WTC11 (cell line): ENCODE measurements around the gene PCBP3. TPM values are rescaled to one million over a fixed set of nuclear protein-coding genes. Genes with fewer than 3 reads are reported as not detected.

Experiments
- ATAC-seq: fragments of 200-7000 bp; cut with Tn5 transposase; 2 replicates; pipeline ENCODE4 v1.10.0; 2021; ENCODE audit warnings: mild to moderate bottlenecking, moderate library complexity
- CTCF ChIA-PET: fragments of 300-600 bp; sonication (Branson Sonifier 250); formaldehyde crosslinking; loops from one replicate; lab custom pipeline; 2021; ENCODE audit warnings: antibody characterized with exemption; lab: Charles Lee
- POLR2A ChIA-PET: fragments of 350-600 bp; sonication (Branson Sonifier 250); formaldehyde crosslinking; loops from one replicate; lab custom pipeline; 2021; ENCODE audit warnings: antibody characterized with exemption; lab: Charles Lee
- DNase-seq: peaks from one replicate; pipeline ENCODE4 v3.0.0; 2021; ENCODE audit warnings: low spot score
- H3K27ac Mint-ChIP-seq: 2 replicates; pipeline ENCODE4 v1.8.0; 2021; ENCODE audit warnings: mixed read lengths
- H3K27me3 Mint-ChIP-seq: 2 replicates; pipeline ENCODE4 v1.8.0; 2021; ENCODE audit warnings: low read depth, mild to moderate bottlenecking, moderate library complexity, mixed read lengths
- H3K36me3 Mint-ChIP-seq: 2 replicates; pipeline ENCODE4 v1.8.0; 2021; ENCODE audit warnings: mixed read lengths
- H3K4me1 Mint-ChIP-seq: 2 replicates; pipeline ENCODE4 v1.8.0; 2022; ENCODE audit warnings: mixed read lengths
- H3K4me3 Mint-ChIP-seq: 2 replicates; pipeline ENCODE4 v1.8.0; 2021; ENCODE audit warnings: mild to moderate bottlenecking, moderate library complexity, mixed read lengths
- H3K9me3 Mint-ChIP-seq: 2 replicates; pipeline ENCODE4 v1.8.0; 2021; ENCODE audit warnings: mixed read lengths
- ATF2 ChIP-seq: sonication (generic); formaldehyde crosslinking; IDR thresholded peaks from 2 replicates; pipeline ENCODE4 v1.8.1; 2022; ENCODE audit warnings: low read depth, missing genetic modification reagents, borderline replicate concordance
- CDX4 ChIP-seq: fragments of 250-450 bp; sonication (Bioruptor Pico); IDR thresholded peaks from 2 replicates; pipeline ENCODE4 v1.9.0; 2021; ENCODE audit warnings: moderate library complexity, mild to moderate bottlenecking, inconsistent platforms, borderline replicate concordance
- CTCF ChIP-seq: fragments of 200-600 bp; IDR thresholded peaks from 2 replicates; pipeline ENCODE4 v1.8.0; 2022; ENCODE audit warnings: antibody characterized with exemption
- FOXK1 ChIP-seq: sonication (generic); formaldehyde crosslinking; IDR thresholded peaks from 2 replicates; pipeline ENCODE4 v1.8.0; 2022; ENCODE audit warnings: mild to moderate bottlenecking, moderate library complexity, missing genetic modification reagents
- IRF2 ChIP-seq: sonication (generic); formaldehyde crosslinking; IDR thresholded peaks from 2 replicates; pipeline ENCODE4 v1.8.0; 2022; ENCODE audit warnings: low read depth, missing genetic modification reagents, borderline replicate concordance
- JUN ChIP-seq: sonication (generic); formaldehyde crosslinking; IDR thresholded peaks from 2 replicates; pipeline ENCODE4 v1.8.0; 2023; ENCODE audit warnings: mild to moderate bottlenecking, missing genetic modification reagents
- PREB ChIP-seq: sonication (generic); formaldehyde crosslinking; IDR thresholded peaks from 2 replicates; pipeline ENCODE4 v1.8.1; 2022; ENCODE audit warnings: mild to moderate bottlenecking, missing genetic modification reagents, moderate library complexity, borderline replicate concordance
- USF2 ChIP-seq: sonication (generic); formaldehyde crosslinking; IDR thresholded peaks from 2 replicates; pipeline ENCODE4 v1.8.1; 2023; ENCODE audit warnings: mild to moderate bottlenecking, missing genetic modification reagents, moderate library complexity
- ZMAT4 ChIP-seq: fragments of 250-450 bp; sonication (Bioruptor Pico); IDR thresholded peaks from 2 replicates; pipeline ENCODE4 v1.9.0; 2021; ENCODE audit warnings: mild to moderate bottlenecking
- ZNF317 ChIP-seq: sonication (generic); formaldehyde crosslinking; IDR thresholded peaks from 2 replicates; pipeline ENCODE4 v1.8.1; 2023; ENCODE audit warnings: low read depth, mild to moderate bottlenecking, moderate library complexity, missing genetic modification reagents, borderline replicate concordance
- ZNF396 ChIP-seq: fragments of 250-450 bp; sonication (Bioruptor Pico); IDR thresholded peaks from 2 replicates; pipeline ENCODE4 v1.8.0; 2021; ENCODE audit warnings: mild to moderate bottlenecking, moderate library complexity, borderline replicate concordance
- ZNF416 ChIP-seq: fragments of 250-450 bp; sonication (Bioruptor Pico); IDR thresholded peaks from 2 replicates; pipeline ENCODE4 v1.9.0; 2021; ENCODE audit warnings: mild to moderate bottlenecking, inconsistent platforms
- ZNF512 ChIP-seq: sonication (generic); formaldehyde crosslinking; IDR thresholded peaks from 2 replicates; pipeline ENCODE4 v1.8.1; 2022; ENCODE audit warnings: missing genetic modification reagents, borderline replicate concordance
- ZNF532 ChIP-seq: fragments of 250-450 bp; sonication (Bioruptor Pico); IDR thresholded peaks from 2 replicates; pipeline ENCODE4 v1.9.0; 2021; ENCODE audit warnings: mild to moderate bottlenecking, borderline replicate concordance
- ZSCAN18 ChIP-seq: fragments of 250-450 bp; sonication (Bioruptor Pico); IDR thresholded peaks from 2 replicates; pipeline ENCODE4 v2.1.2; 2022; ENCODE audit warnings: mild to moderate bottlenecking, moderate library complexity
- total RNA-seq: library from RNA; stranded (reverse); gene quantifications from 3 replicates; pipeline ENCODE4 v1.2.3, GENCODE V29; 2021

Gene PCBP3
- total RNA-seq, 1 experiment from 2014 or later = 8.5 TPM

- ATAC-seq (no peak), DNase-seq (no peak)
- CTCF ChIA-PET = no interaction called here
- H3K36me3 Mint-ChIP-seq = peaks cover under 1% of the 10 kb centered on the region
- peaks cover 28% of the 10 kb centered on the region for H3K4me1 Mint-ChIP-seq
- H3K27me3 Mint-ChIP-seq = no peaks in the 10 kb centered on the region
- H3K9me3 Mint-ChIP-seq = peaks cover 13% of the 10 kb centered on the region
- POLR2A ChIA-PET = no interaction called here
- H3K27ac Mint-ChIP-seq = no peak overlapping the region
- TF ChIP-seq CTCF (no peak), ATF2 (no peak), USF2 (no peak), JUN (CRISPR knock-in tag) (no peak), ZMAT4 (CRISPR knock-in tag) (no peak), ZNF317 (CRISPR knock-in tag) (no peak)
- H3K4me3 Mint-ChIP-seq = no peak overlapping the region
These were observed 190.6 kb downstream of the PCBP3 start for GRCh38 chr21:45834026-45834715.

- Mint-ChIP-seq H3K9me3 (peaks cover 17% of the 10 kb centered on the region), H3K27ac (no peak overlapping the region), H3K36me3 (peaks cover 5% of the 10 kb centered on the region), H3K27me3 (no peaks in the 10 kb centered on the region), H3K4me1 (peaks cover 32% of the 10 kb centered on the region), H3K4me3 (no peak overlapping the region)
- ChIA-PET CTCF (interaction anchor here (1.1 kb wide), 1 partner anchor 46 kb away, joined by 3 read pairs; no protein-coding TSS in a partner anchor), POLR2A (no interaction called here)
- no peak for DNase-seq
- ATAC-seq = peak; percentile 75
- TF ChIP-seq CDX4 = no peak
- TF ChIP-seq IRF2 = no peak
- TF ChIP-seq ZNF532 (CRISPR knock-in tag) = no peak
- no peak for TF ChIP-seq CTCF
- TF ChIP-seq ZNF416 (CRISPR knock-in tag) = no peak
- TF ChIP-seq ZNF512 = no peak
- no peak for TF ChIP-seq FOXK1 (CRISPR knock-in tag)
- no peak for TF ChIP-seq ZSCAN18 (CRISPR knock-in tag)
- no peak for TF ChIP-seq PREB (CRISPR knock-in tag)
- no peak for TF ChIP-seq ZNF396
These were observed 191.3 kb downstream of the PCBP3 start for GRCh38 chr21:45834821-45835293.
